ENCODE data around the gene SLC41A3.

- TF ChIP-seq CTCF (IDR thresholded peaks at IDR 0.05) (no peak), POLR2A (IDR thresholded peaks at IDR 0.05) (no peak)
Measured at GRCh38 chr3:126124896-126125295, 41.0 kb upstream of the SLC41A3 start.
